ENCODE data around the gene MGMT. TPM values are rescaled to one million over a fixed set of nuclear protein-coding genes. Genes with fewer than 3 reads are reported as not detected.

MGMT gene
- total RNA-seq, 1 donor from 2014 or later: 22.7 TPM

GRCh38 chr10:129593953-129594352 is 126.9 kb downstream of the MGMT start:
- peak; percentile 19 for DNase-seq (ENCODE audit: low read depth)

GRCh38 chr10:129594811-129595210 is 127.8 kb downstream of the MGMT start:
- no peak for DNase-seq (ENCODE audit: low read depth)

GRCh38 chr10:129598413-129598812 is 131.4 kb downstream of the MGMT start:
- no peak for DNase-seq (ENCODE audit: low read depth)

GRCh38 chr10:129599160-129599559 is 132.1 kb downstream of the MGMT start:
- no peak for DNase-seq (ENCODE audit: low read depth)

GRCh38 chr10:129601737-129602136 is 134.7 kb downstream of the MGMT start:
- DNase-seq (ENCODE audit: low read depth): peak; percentile 37

GRCh38 chr10:129602938-129603535 is 136.0 kb downstream of the MGMT start:
- DNase-seq (ENCODE audit: low read depth): no peak

- DNase-seq (ENCODE audit: low read depth): no peak
Measured at GRCh38 chr10:129604333-129605032, 137.4 kb downstream of the MGMT start.

GRCh38 chr10:129605266-129605985 is 138.4 kb downstream of the MGMT start:
- DNase-seq (ENCODE audit: low read depth): no peak

GRCh38 chr10:129605986-129606518 is 139.0 kb downstream of the MGMT start:
- no peak for DNase-seq (ENCODE audit: low read depth)

GRCh38 chr10:129607607-129608109 is 140.6 kb downstream of the MGMT start:
- DNase-seq (ENCODE audit: low read depth): no peak

- no peak for DNase-seq (ENCODE audit: low read depth)
Measured at GRCh38 chr10:129608653-129609052, 141.6 kb downstream of the MGMT start.

GRCh38 chr10:129609551-129609950 is 142.5 kb downstream of the MGMT start:
- no peak for DNase-seq (ENCODE audit: low read depth)

GRCh38 chr10:129612481-129613109 is 145.6 kb downstream of the MGMT start:
- DNase-seq (ENCODE audit: low read depth): no peak

- no peak for DNase-seq (ENCODE audit: low read depth)
Measured at GRCh38 chr10:129613377-129613980, 146.4 kb downstream of the MGMT start.

GRCh38 chr10:129614341-129614740 is 147.3 kb downstream of the MGMT start:
- peak; percentile 2 for DNase-seq (ENCODE audit: low read depth)

- DNase-seq (ENCODE audit: low read depth): no peak
Measured at GRCh38 chr10:129615381-129615780, 148.3 kb downstream of the MGMT start.

- no peak for DNase-seq (ENCODE audit: low read depth)
Measured at GRCh38 chr10:129615921-129616525, 149.0 kb downstream of the MGMT start.

GRCh38 chr10:129617768-129618167 is 150.7 kb downstream of the MGMT start:
- no peak for DNase-seq (ENCODE audit: low read depth)

GRCh38 chr10:129621062-129621461 is 154.0 kb downstream of the MGMT start:
- no peak for DNase-seq (ENCODE audit: low read depth)

- DNase-seq (ENCODE audit: low read depth): peak; percentile 82
Measured at GRCh38 chr10:129621693-129622092, 154.7 kb downstream of the MGMT start.

- DNase-seq (ENCODE audit: low read depth): no peak
Measured at GRCh38 chr10:129622291-129622690, 155.2 kb downstream of the MGMT start.
